H1 (cell line): ENCODE results near the gene MFAP4. TPM values are rescaled to one million over a fixed set of nuclear protein-coding genes. Genes with fewer than 3 reads are reported as not detected.

Experiments
- CTCF ChIA-PET: fragments of 300-600 bp; sonication (Branson Sonifier 250); formaldehyde crosslinking; loops from one replicate; lab custom pipeline; 2021; ENCODE audit not compliant: partially characterized antibody; lab: Charles Lee
- POLR2A ChIA-PET: fragments of 300-600 bp; sonication (Branson Sonifier 250); formaldehyde crosslinking; loops from one replicate; lab custom pipeline; 2021; ENCODE audit warnings: inconsistent platforms; ENCODE audit not compliant: partially characterized antibody; lab: Charles Lee
- DNase-seq, 2 experiments: peaks; one replicate each; pipeline versions ENCODE4 v3.0.0 to v3.0.0-alpha.2; 2010 to 2022; ENCODE audit warnings: low spot score in 2 of 2, low read depth in 1 of 2, mixed read lengths in 1 of 2
- FAIRE-seq: peaks from 2 replicates; lab custom pipeline; 2011; peaks lifted over from hg19 to GRCh38; lab: Jason Lieb, UNC
- H2AFZ ChIP-seq: 2 replicates; pipeline ENCODE4 v1.8.1; 2012; ENCODE audit warnings: low read length, inconsistent platforms
- H2AK5ac ChIP-seq: 2 replicates; pipeline ENCODE4 v1.6.1; 2013; ENCODE audit warnings: low read depth, low read length
- H2BK120ac ChIP-seq: replicated peaks from 2 replicates; pipeline ENCODE3; 2013; ENCODE audit warnings: low read depth, low read length, inconsistent platforms
- H2BK12ac ChIP-seq: 2 replicates; pipeline ENCODE4 v1.6.1; 2013; ENCODE audit warnings: low read depth, low read length
- H2BK15ac ChIP-seq: 2 replicates; pipeline ENCODE4 v1.6.1; 2013; ENCODE audit warnings: low read length
- H2BK20ac ChIP-seq: 2 replicates; pipeline ENCODE4 v1.6.1; 2013; ENCODE audit warnings: low read length
- H2BK5ac ChIP-seq: 2 replicates; pipeline ENCODE4 v1.6.1; 2013; ENCODE audit warnings: low read depth, low read length
- H3K14ac ChIP-seq: 2 replicates; pipeline ENCODE4 v1.6.1; 2013; ENCODE audit warnings: inconsistent platforms; ENCODE audit not compliant: insufficient read length
- H3K18ac ChIP-seq: 2 replicates; pipeline ENCODE4 v1.6.1; 2013; ENCODE audit warnings: low read length; ENCODE audit errors: extremely low read depth
- H3K23ac ChIP-seq: 2 replicates; pipeline ENCODE4 v1.6.1; 2013; ENCODE audit warnings: inconsistent platforms; ENCODE audit not compliant: insufficient read length
- H3K23me2 ChIP-seq: 2 replicates; pipeline ENCODE4 v1.6.1; 2013; ENCODE audit warnings: low read depth, low read length
- H3K27ac ChIP-seq: 2 replicates; pipeline ENCODE4 v1.6.1; 2011; ENCODE audit warnings: low read depth, low read length, inconsistent platforms
- H3K27me3 ChIP-seq, 4 experiments: replicated peaks in 1 of 4; 1 replicate in 1 of 4; 2 replicates in 3 of 4; pipeline versions ENCODE4 v1.6.1 to v1.8.1; 2011 to 2013; ENCODE audit warnings: low read length in 3 of 4, mild to moderate bottlenecking in 3 of 4, inconsistent platforms in 2 of 4, mixed read lengths in 2 of 4, moderate library complexity in 1 of 4; ENCODE audit not compliant: control insufficient read depth in 3 of 4, insufficient read depth in 3 of 4; ENCODE audit errors: extremely low read depth in 1 of 4
- H3K36me3 ChIP-seq, 4 experiments: 2 replicates each; pipeline versions ENCODE4 v1.6.1 to v1.8.1; 2011 to 2013; ENCODE audit warnings: mild to moderate bottlenecking in 4 of 4, low read length in 3 of 4, moderate library complexity in 2 of 4, control low read depth in 1 of 4, inconsistent platforms in 1 of 4; ENCODE audit not compliant: insufficient read depth in 4 of 4, control insufficient read depth in 2 of 4
- H3K4ac ChIP-seq: replicated peaks from 2 replicates; pipeline ENCODE3; 2013; ENCODE audit warnings: low read length, low read depth, mixed read lengths, inconsistent platforms; ENCODE audit not compliant: insufficient read length
- H3K4me1 ChIP-seq, 4 experiments: replicated peaks in 1 of 4; 1 replicate in 1 of 4; 2 replicates in 3 of 4; pipeline versions ENCODE4 v1.6.1 to v1.8.1; 2011 to 2013; ENCODE audit warnings: low read length in 3 of 4, inconsistent platforms in 2 of 4, mixed read lengths in 1 of 4; ENCODE audit not compliant: insufficient read depth in 4 of 4, control insufficient read depth in 3 of 4
- H3K4me2 ChIP-seq, 2 experiments: 2 replicates each; pipeline versions ENCODE4 v1.6.1 to v1.8.1; 2011 to 2013; ENCODE audit warnings: low read depth in 2 of 2, low read length in 2 of 2, control low read depth in 1 of 2, inconsistent platforms in 1 of 2, mild to moderate bottlenecking in 1 of 2; ENCODE audit not compliant: insufficient read depth in 1 of 2
- H3K4me3 ChIP-seq, 4 experiments: fragments of 200-600, 300-600 bp in 1 of 4; sonication (generic), shearing (Covaris generic), sonication (Bioruptor Twin) in 1 of 4; 2 replicates each; pipeline versions ENCODE4 v1.5.1 to v1.8.1; 2011 to 2016; ENCODE audit warnings: low read length in 4 of 4, low read depth in 3 of 4, control low read depth in 2 of 4, inconsistent platforms in 2 of 4, mild to moderate bottlenecking in 2 of 4, mixed read lengths in 1 of 4, moderate library complexity in 1 of 4; ENCODE audit not compliant: insufficient read depth in 2 of 4; ENCODE audit errors: extremely low read depth in 1 of 4
- H3K56ac ChIP-seq: replicated peaks from 2 replicates; pipeline ENCODE3; 2013; ENCODE audit warnings: low read depth, mild to moderate bottlenecking, mixed read lengths, low read length, inconsistent platforms; ENCODE audit not compliant: insufficient read length
- H3K79me1 ChIP-seq: 2 replicates; pipeline ENCODE4 v1.6.1; 2013; ENCODE audit warnings: low read depth, low read length, control low read depth
- H3K79me2 ChIP-seq, 2 experiments: 2 replicates each; pipeline versions ENCODE4 v1.6.1 to v1.8.1; 2012 to 2013; ENCODE audit warnings: low read length in 2 of 2, mild to moderate bottlenecking in 2 of 2, inconsistent platforms in 1 of 2; ENCODE audit not compliant: insufficient read depth in 2 of 2, control insufficient read depth in 1 of 2
- H3K9ac ChIP-seq, 4 experiments: replicated peaks in 1 of 4; 1 replicate in 1 of 4; 2 replicates in 3 of 4; pipeline versions ENCODE4 v1.6.1 to v1.8.1; 2011 to 2013; ENCODE audit warnings: low read depth in 3 of 4, low read length in 3 of 4, control low read depth in 2 of 4, mild to moderate bottlenecking in 2 of 4, moderate library complexity in 2 of 4, inconsistent platforms in 1 of 4; ENCODE audit errors: extremely low read depth in 1 of 4
- H3K9me3 ChIP-seq, 2 experiments: 2 replicates each; pipeline versions ENCODE4 v1.6.1 to v1.8.1; 2012 to 2013; ENCODE audit warnings: mild to moderate bottlenecking in 2 of 2, moderate library complexity in 2 of 2, control low read depth in 1 of 2, inconsistent platforms in 1 of 2, low read depth in 1 of 2, low read length in 1 of 2, mixed read lengths in 1 of 2; ENCODE audit not compliant: insufficient read depth in 2 of 2
- H4K20me1 ChIP-seq, 2 experiments: replicated peaks in 1 of 2; 2 replicates each; pipeline versions ENCODE3 to v1.8.1; 2011 to 2013; ENCODE audit warnings: inconsistent platforms in 2 of 2, low read length in 2 of 2, mild to moderate bottlenecking in 1 of 2; ENCODE audit not compliant: insufficient read depth in 2 of 2, control insufficient read depth in 1 of 2
- H4K5ac ChIP-seq: 2 replicates; pipeline ENCODE4 v1.6.1; 2013; ENCODE audit warnings: low read length, low read depth, mixed read lengths, inconsistent platforms; ENCODE audit not compliant: insufficient read length
- H4K8ac ChIP-seq: 2 replicates; pipeline ENCODE4 v1.8.0; 2013; ENCODE audit warnings: mild to moderate bottlenecking, moderate library complexity, low read length, inconsistent platforms; ENCODE audit not compliant: insufficient read depth; ENCODE audit errors: extremely low read depth
- H4K91ac ChIP-seq: replicated peaks from 2 replicates; pipeline ENCODE3; 2013; ENCODE audit warnings: low read length, mixed read lengths, inconsistent platforms; ENCODE audit not compliant: insufficient read length
- CHD1 ChIP-seq: IDR thresholded peaks from 2 replicates; pipeline ENCODE4 v1.6.1; 2012; ENCODE audit warnings: low read depth, low read length, improper control_type of control experiment
- NRF1 ChIP-seq: IDR thresholded peaks from 2 replicates; pipeline ENCODE4 v1.6.1; 2011; ENCODE audit warnings: mild to moderate bottlenecking, low read depth, low read length, improper control_type of control experiment
- SP2 ChIP-seq: IDR thresholded peaks from 2 replicates; pipeline ENCODE4 v1.6.1; 2012; ENCODE audit warnings: mild to moderate bottlenecking, low read length, inconsistent platforms
- SUZ12 ChIP-seq: fragments of 200-600 bp; sonication (generic); IDR thresholded peaks from 2 replicates; pipeline ENCODE4 v1.6.1; 2012; ENCODE audit warnings: mild to moderate bottlenecking, inconsistent platforms, low read length, moderate library complexity, mixed read lengths
- TCF12 ChIP-seq: IDR thresholded peaks from 2 replicates; pipeline ENCODE4 v1.6.1; 2011; ENCODE audit warnings: low read depth, mild to moderate bottlenecking, low read length
- WGBS, 2 experiments: shearing (Covaris generic) in 1 of 2; methylation state at CpG; one replicate each; pipeline versions ENCODE4 v1.1.6 to v1.1.7; 2013 to 2015; ENCODE audit warnings: low lambda C conversion rate in 2 of 2, mixed read lengths in 2 of 2, inconsistent platforms in 1 of 2, low coverage in 1 of 2, missing lambda C conversion rate in 1 of 2; ENCODE audit not compliant: insufficient replicate concordance in 2 of 2, insufficient coverage in 1 of 2, insufficient read length in 1 of 2; ENCODE audit errors: extremely low coverage in 1 of 2, missing lambda C conversion rate in 1 of 2; 5-methylcytosine and 5-hydroxymethylcytosine counted together
- polyA plus RNA-seq, 7 experiments: library from polyadenylated mRNA; depleted of rRNA in 3 of 7; stranded (reverse) in 5 of 7; unstranded in 2 of 7; fragments of >200 nt in 5 of 7; fragments of 200-250 nt in 2 of 7; gene quantifications; 1 replicate in 5 of 7; 2 replicates in 1 of 7; 4 replicates in 1 of 7; pipeline versions ENCODE4 v1.2.1 to v1.2.3, GENCODE V29; 2011 to 2013; ENCODE audit warnings: missing spikeins in 2 of 7, mixed read lengths in 2 of 7
- total RNA-seq: library from RNA; stranded (reverse); fragmentation: NEBNext Ultra II Directional; extraction: Animal tissue kit (Norgen Biotek cat#: 25700); gene quantifications from 2 replicates; pipeline ENCODE4 v1.2.1, GENCODE V29; 2021

Gene MFAP4
- total and polyA plus RNA-seq, 2 of the 8 experiments (the other 6 are each of a cell fraction or from before 2014, with no cell fraction given) = 3.1 to 3.6 TPM

- FAIRE-seq = no peak
- H3K4ac ChIP-seq = no peak overlapping the region
Measured at GRCh38 chr17:19412984-19413383, 26.0 kb upstream of the MFAP4 start.

More at GRCh38 chr17:19412984-19413383, 26.0 kb upstream of the MFAP4 start:
- WGBS, 2 experiments = 99% methylated on average over 8 of the region's 12 CpGs; no CpG with 5 or more reads in 1 of the 2 experiments
- Histone ChIP-seq H3K4me2 (no peak overlapping the region), H4K91ac (no peak overlapping the region), H2BK15ac (no peak overlapping the region), H3K27me3 (peaks cover 0 to 4% (median 0%) of the 10 kb centered on the region in 4 experiments; a peak in 2 of 7 replicates), H2BK5ac (no peak overlapping the region), H2BK20ac (no peak overlapping the region), H3K23ac (no peak overlapping the region), H3K23me2 (no peaks in the 10 kb centered on the region), H3K9me3 (no peaks in the 10 kb centered on the region), H3K4me3 (no peak overlapping the region), H4K20me1 (no peaks in the 10 kb centered on the region), H3K18ac (no peak overlapping the region), H2AK5ac (no peak overlapping the region), H3K56ac (no peak overlapping the region), H2BK120ac (no peak overlapping the region), H3K79me2 (no peaks in the 10 kb centered on the region), H3K79me1 (no peaks in the 10 kb centered on the region), H3K4me1 (peaks cover 0 to 13% (median 6%) of the 10 kb centered on the region in 4 experiments; a peak in 4 of 7 replicates), H3K27ac (no peak overlapping the region), H3K36me3 (no peaks in the 10 kb centered on the region), H3K14ac (no peak overlapping the region), H4K5ac (no peak overlapping the region), H3K9ac (no peak overlapping the region), H4K8ac (no peak overlapping the region), H2BK12ac (no peak overlapping the region), H2AFZ (no peak overlapping the region)
- ChIA-PET POLR2A (no interaction called here), CTCF (interaction anchor here (0.8 to 3.5 kb wide), 5 partner anchors 11 to 48 kb away, joined by 3 to 7 read pairs (median 5); no protein-coding TSS in a partner anchor)
- TF ChIP-seq SP2 = no peak
- no peak for TF ChIP-seq TCF12
- TF ChIP-seq CHD1 = no peak
- TF ChIP-seq NRF1 = no peak
- no peak for TF ChIP-seq SUZ12
- no peak for DNase-seq
